Lung (tissue), 12 donors: ENCODE measurements around the gene BTBD10. TPM values are rescaled to one million over a fixed set of nuclear protein-coding genes. Genes with fewer than 3 reads are reported as not detected.

Experiments used
- ATAC-seq: fragments of 200-7000 bp; cut with Tn5 transposase; one replicate; pipeline ENCODE4 v1.9.1; 2020; ENCODE audit warnings: moderate number of reproducible peaks; ENCODE audit not compliant: insufficient read depth, low FRiP score
- DNase-seq, 3 donors: peaks; one replicate each; pipeline ENCODE4 v3.0.0-alpha.2; 2013 to 2017
- H3K27ac ChIP-seq, 2 donors: one replicate each; pipeline ENCODE4 v1.5.1; 2013; ENCODE audit warnings: mild to moderate bottlenecking in 2 of 2, moderate library complexity in 2 of 2, control low read depth in 1 of 2, inconsistent platforms in 1 of 2, low read depth in 1 of 2, low read length in 1 of 2
- H3K27me3 ChIP-seq, 3 donors: one replicate each; pipeline ENCODE4 v1.5.1; 2013; ENCODE audit warnings: low read length in 2 of 3; ENCODE audit not compliant: control insufficient read depth in 3 of 3, insufficient read depth in 3 of 3
- H3K36me3 ChIP-seq, 4 donors: one replicate each; pipeline ENCODE4 v1.5.1; 2013; ENCODE audit warnings: low read length in 4 of 4, mild to moderate bottlenecking in 1 of 4, moderate library complexity in 1 of 4; ENCODE audit not compliant: control insufficient read depth in 4 of 4, insufficient read depth in 4 of 4
- H3K4me1 ChIP-seq, 5 donors: one replicate each; pipeline ENCODE4 v1.5.1; 2013; ENCODE audit warnings: low read length in 5 of 5, mild to moderate bottlenecking in 2 of 5, moderate library complexity in 1 of 5; ENCODE audit not compliant: control insufficient read depth in 5 of 5, insufficient read depth in 5 of 5
- H3K4me3 ChIP-seq: one replicate; pipeline ENCODE4 v1.5.1; 2013; ENCODE audit warnings: mild to moderate bottlenecking, control low read depth, moderate library complexity
- H3K9ac ChIP-seq, 2 donors: one replicate each; pipeline ENCODE4 v1.5.1; 2013; ENCODE audit warnings: low read length in 2 of 2, control low read depth in 1 of 2; ENCODE audit not compliant: insufficient read depth in 1 of 2
- H3K9me3 ChIP-seq, 4 donors: one replicate each; pipeline ENCODE4 v1.5.1; 2013; ENCODE audit warnings: low read length in 3 of 4, mild to moderate bottlenecking in 1 of 4, moderate library complexity in 1 of 4; ENCODE audit not compliant: control insufficient read depth in 4 of 4, insufficient read depth in 3 of 4
- CTCF ChIP-seq: IDR thresholded peaks from 2 replicates; pipeline ENCODE4 v1.5.1; 2012; ENCODE audit warnings: mild to moderate bottlenecking; ENCODE audit errors: control extremely low read depth, extremely low read depth
- WGBS, 2 donors: extraction: QIAGEN DNeasy Blood & Tissue Kit; methylation state at CpG; one replicate each; pipeline ENCODE4 v1.1.7; 2013; 5-methylcytosine and 5-hydroxymethylcytosine counted together
- polyA plus RNA-seq, 2 donors: library from polyadenylated mRNA; stranded (reverse); fragments of 200-250 nt; gene quantifications; one replicate each; pipeline ENCODE4 v1.2.1, GENCODE V29; 2013
- total RNA-seq, 2 donors: library from RNA; depleted of rRNA in 1 of 2; stranded (reverse); fragments of >200 nt in 1 of 2; gene quantifications; one replicate each; pipeline ENCODE4 v1.2.1, GENCODE V29; 2014 to 2021
- donor health status: control.
- donor health status: control.
- donor health status: Bipolar disorder and iron deficiency.
- donor health status: healthy.
- donor health status: DM: yes; HTN: yes; CAD: no.

The BTBD10 gene
- total and polyA plus RNA-seq, 4 donors, result 9.9 to 51.5 (median 21.2) TPM

GRCh38 chr11:13465909-13466371 is 2.9 kb upstream of the BTBD10 start:
- DNase-seq (peak in 2 of 3 donors; percentile 45 to 59), ATAC-seq (no peak)
- TF ChIP-seq CTCF, result peak; percentile 38
- Histone ChIP-seq H3K27me3 (peaks cover 0 to 4% (median 0%) of the 10 kb centered on the region in 3 donors), H3K4me1 (peaks cover 0 to 10% (median 6%) of the 10 kb centered on the region in 5 donors), H3K9me3 (no peaks in the 10 kb centered on the region), H3K27ac (no peak overlapping the region), H3K4me3 (no peak overlapping the region), H3K9ac (peak overlapping the region in 1 of 2 donors; percentile 49), H3K36me3 (no peaks in the 10 kb centered on the region)
- 8 to 17% methylated on average over 6 of the region's 6 CpGs for WGBS, 2 donors

- H3K27ac ChIP-seq, result peak overlapping the region; percentile 93 to 95
- DNase-seq (no peak), ATAC-seq (no peak)
- H3K4me1 ChIP-seq, result peaks cover 0 to 12% (median 6%) of the 10 kb centered on the region in 5 donors
- no peaks in the 10 kb centered on the region for H3K36me3 ChIP-seq
- peak overlapping the region; percentile 72 to 95 for H3K9ac ChIP-seq
- WGBS, 2 donors, result 17 to 28% methylated on average over 12 of the region's 12 CpGs
- H3K9me3 ChIP-seq, result no peaks in the 10 kb centered on the region
- peak overlapping the region; percentile 84 for H3K4me3 ChIP-seq
- H3K27me3 ChIP-seq, result peaks cover 0 to 1% (median 0%) of the 10 kb centered on the region in 3 donors
- no peak for TF ChIP-seq CTCF
Measured at GRCh38 chr11:13463779-13464290, 813 bp upstream of the BTBD10 start.

GRCh38 chr11:13462311-13462900 is 616 bp downstream of the BTBD10 start:
- peak; percentile 35 for ATAC-seq
- WGBS, 2 donors, result 3% methylated on average over 17 to 18 of the region's 18 CpGs

More at GRCh38 chr11:13462311-13462900, 616 bp downstream of the BTBD10 start:
- H3K36me3 ChIP-seq, result no peaks in the 10 kb centered on the region
- no peak for TF ChIP-seq CTCF
- H3K27me3 ChIP-seq, result no peaks in the 10 kb centered on the region
- peak overlapping the region; percentile 84 for H3K4me3 ChIP-seq
- H3K9me3 ChIP-seq, result no peaks in the 10 kb centered on the region
- H3K4me1 ChIP-seq, result peaks cover 0 to 12% (median 6%) of the 10 kb centered on the region in 5 donors
- peak in 2 of 3 donors; percentile 59 to 68 for DNase-seq
- peak overlapping the region; percentile 93 to 95 for H3K27ac ChIP-seq
- peak overlapping the region; percentile 72 to 73 for H3K9ac ChIP-seq
